ENCODE results near the gene MEGF11. TPM values are rescaled to one million over a fixed set of nuclear protein-coding genes. Genes with fewer than 3 reads are reported as not detected.

MEGF11 gene
- polyA plus RNA-seq, 2 of the 4 experiments (the other 2 are of a cell fraction) = 0.25 to 0.31 TPM

GRCh38 chr15:66033143-66033542 is 220.4 kb downstream of the MEGF11 start:
- ChIA-PET CTCF (interaction anchor here (0.9 to 1.3 kb wide), 3 partner anchors 8 to 16 kb away, joined by 3 read pairs; no protein-coding TSS in a partner anchor), POLR2A (no interaction called here)
- peaks cover 5% of the 10 kb centered on the region; the same call in 2 of the 3 replicates for H3K4me1 ChIP-seq
- H3K9me3 ChIP-seq = 0 out of 3 replicates have a peak, but pooled peaks cover 8% of the 10 kb centered on the region
- no peak for ATAC-seq
- H3K27ac ChIP-seq = no peak overlapping the region
- whole genome bisulfite sequencing (ENCODE audit: missing lambda C conversion rate) = 59% methylated on average over 2 of the region's 2 CpGs
- H3K4me3 ChIP-seq = no peak overlapping the region
- H3K4me2 ChIP-seq = no peak overlapping the region
- no peak for TF ChIP-seq MAX (IDR thresholded peaks at IDR 0.05)
- no peak for TF ChIP-seq HOXA7 (CRISPR knock-in tag; IDR thresholded peaks at IDR 0.05)
- peak; percentile 49 for TF ChIP-seq ZFP36 (IDR thresholded peaks at IDR 0.05; ENCODE audit: borderline replicate concordance, partially characterized antibody)
- TF ChIP-seq POLR2AphosphoS2 (conservative IDR thresholded peaks at IDR 0.05; ENCODE audit: low read length) = no peak
- no peak for TF ChIP-seq CHD2 (IDR thresholded peaks at IDR 0.05; ENCODE audit: low read length, partially characterized antibody)
- TF ChIP-seq RFX5 (IDR thresholded peaks at IDR 0.05) = no peak
- no peak for FAIRE-seq
- no peak for DNase-seq (ENCODE audit: low read depth in 1 of 2, low spot score in 1 of 2)

GRCh38 chr15:66032006-66032405 is 221.5 kb downstream of the MEGF11 start:
- ATAC-seq (no peak), DNase-seq (ENCODE audit: low read depth in 1 of 2, low spot score in 1 of 2) (no peak), FAIRE-seq (no peak)
- ChIA-PET POLR2A (no interaction called here), CTCF (interaction anchor here (1.2 kb wide), 1 partner anchor 50 kb away, joined by 3 read pairs; no protein-coding TSS in a partner anchor)
- no peak overlapping the region for H3K4me2 ChIP-seq
- H3K4me1 ChIP-seq = peaks cover 16% of the 10 kb centered on the region
- no peak overlapping the region for H3K4me3 ChIP-seq
- 0 out of 3 replicates have a peak, but pooled peaks cover 8% of the 10 kb centered on the region for H3K9me3 ChIP-seq
- no peak overlapping the region for H3K27ac ChIP-seq
- TF ChIP-seq GATA3 (IDR thresholded peaks at IDR 0.05; ENCODE audit: borderline replicate concordance) (no peak), CEBPB (IDR thresholded peaks at IDR 0.05) (no peak), EHF (CRISPR knock-in tag; IDR thresholded peaks at IDR 0.05) (no peak), NPAS2 (CRISPR knock-in tag; IDR thresholded peaks at IDR 0.05; ENCODE audit: borderline replicate concordance) (no peak)
- 25% methylated on average over 1 of the region's 1 CpG for WGBS (ENCODE audit: missing lambda C conversion rate)

- CTCF ChIA-PET = no interaction called here
- H3K27ac ChIP-seq = no peak overlapping the region
- ATAC-seq (no peak), FAIRE-seq (no peak), DNase-seq (ENCODE audit: low read depth in 1 of 2, low spot score in 1 of 2) (no peak)
- H3K9me3 ChIP-seq = 0 out of 3 replicates have a peak, but pooled peaks cover 8% of the 10 kb centered on the region
- WGBS (ENCODE audit: missing lambda C conversion rate) = 52% methylated on average over 4 of the region's 4 CpGs
- no peak overlapping the region for H3K4me3 ChIP-seq
- POLR2A ChIA-PET = no interaction called here
- TF ChIP-seq CHD2 (IDR thresholded peaks at IDR 0.05; ENCODE audit: low read length, partially characterized antibody) = no peak
- no peak for TF ChIP-seq FOXS1 (CRISPR knock-in tag; IDR thresholded peaks at IDR 0.05)
- TF ChIP-seq KDM1A (IDR thresholded peaks at IDR 0.05; ENCODE audit: low read depth) = no peak
- TF ChIP-seq ZNF302 (CRISPR knock-in tag; IDR thresholded peaks at IDR 0.05) = no peak
- TF ChIP-seq, protein P1, sequence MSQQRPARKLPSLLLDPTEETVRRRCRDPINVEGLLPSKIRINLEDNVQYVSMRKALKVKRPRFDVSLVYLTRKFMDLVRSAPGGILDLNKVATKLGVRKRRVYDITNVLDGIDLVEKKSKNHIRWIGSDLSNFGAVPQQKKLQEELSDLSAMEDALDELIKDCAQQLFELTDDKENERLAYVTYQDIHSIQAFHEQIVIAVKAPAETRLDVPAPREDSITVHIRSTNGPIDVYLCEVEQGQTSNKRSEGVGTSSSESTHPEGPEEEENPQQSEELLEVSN (IDR thresholded peaks at IDR 0.05; ENCODE audit: borderline replicate concordance, low read depth) = no peak
- TF ChIP-seq ZC3H11A (IDR thresholded peaks at IDR 0.05) = no peak
- H3K4me1 ChIP-seq = peaks cover 22% of the 10 kb centered on the region
- no peak overlapping the region for H3K4me2 ChIP-seq
Observed at GRCh38 chr15:66030650-66031049, 222.9 kb downstream of the MEGF11 start.

DNA sequence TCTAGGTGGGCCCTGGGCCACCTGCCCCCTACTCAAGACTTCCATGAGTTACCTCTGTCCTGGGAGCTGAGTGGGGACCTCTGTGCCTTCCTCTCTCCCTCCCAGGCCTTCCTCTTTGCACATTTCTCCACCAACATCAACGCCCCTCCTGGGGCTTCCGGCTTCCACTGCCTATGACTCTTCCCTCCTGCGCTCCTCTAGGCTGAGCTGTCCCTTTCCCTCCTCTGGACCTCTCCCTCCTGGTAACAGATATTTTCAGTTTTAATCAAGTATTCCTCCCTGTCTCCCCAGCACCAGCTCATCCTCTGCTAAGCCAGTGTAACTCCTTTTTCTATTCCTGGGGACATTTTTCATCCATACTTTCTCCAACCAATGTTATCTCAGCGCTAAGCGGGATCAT is 223.9 kb downstream of the MEGF11 start:
- no peak for ATAC-seq
- 80% methylated on average over 5 of the region's 5 CpGs for WGBS (ENCODE audit: missing lambda C conversion rate)
- H3K27ac ChIP-seq = peak overlapping the region in 1 of 2 experiments; percentile 19; a peak in 1 of 6 replicates
- no peak for FAIRE-seq
- 0 out of 3 replicates have a peak, but pooled peaks cover 8% of the 10 kb centered on the region for H3K9me3 ChIP-seq
- no peak overlapping the region for H3K4me3 ChIP-seq
- TF ChIP-seq, protein P1 (IDR thresholded peaks at IDR 0.05; ENCODE audit: borderline replicate concordance, low read depth) = no peak
- TF ChIP-seq HOXA7 (CRISPR knock-in tag; IDR thresholded peaks at IDR 0.05) (no peak), GATA3 (IDR thresholded peaks at IDR 0.05; ENCODE audit: borderline replicate concordance) (no peak), POLR2A (IDR thresholded peaks at IDR 0.05; ENCODE audit: low read length) (no peak), CHD4 (IDR thresholded peaks at IDR 0.05; ENCODE audit: borderline replicate concordance) (no peak), JUN (IDR thresholded peaks at IDR 0.05) (no peak), EP300 (IDR thresholded peaks at IDR 0.05) (no peak), KDM1A (IDR thresholded peaks at IDR 0.05; ENCODE audit: low read depth) (no peak), MYC (IDR thresholded peaks at IDR 0.05; ENCODE audit: borderline replicate concordance, low read length) (no peak), CBX2 (IDR thresholded peaks at IDR 0.05; ENCODE audit: borderline replicate concordance, low read depth) (no peak), NFE2L2 (conservative IDR thresholded peaks at IDR 0.05; ENCODE audit: low read length) (no peak), RFX5 (IDR thresholded peaks at IDR 0.05) (no peak), FOSL2 (IDR thresholded peaks at IDR 0.05) (no peak), FOSL2 (CRISPR knock-in tag; IDR thresholded peaks at IDR 0.05) (no peak), HDAC2 (IDR thresholded peaks at IDR 0.05) (no peak), FOSB (CRISPR knock-in tag; IDR thresholded peaks at IDR 0.05) (no peak)
- TF ChIP-seq, protein P2, sequence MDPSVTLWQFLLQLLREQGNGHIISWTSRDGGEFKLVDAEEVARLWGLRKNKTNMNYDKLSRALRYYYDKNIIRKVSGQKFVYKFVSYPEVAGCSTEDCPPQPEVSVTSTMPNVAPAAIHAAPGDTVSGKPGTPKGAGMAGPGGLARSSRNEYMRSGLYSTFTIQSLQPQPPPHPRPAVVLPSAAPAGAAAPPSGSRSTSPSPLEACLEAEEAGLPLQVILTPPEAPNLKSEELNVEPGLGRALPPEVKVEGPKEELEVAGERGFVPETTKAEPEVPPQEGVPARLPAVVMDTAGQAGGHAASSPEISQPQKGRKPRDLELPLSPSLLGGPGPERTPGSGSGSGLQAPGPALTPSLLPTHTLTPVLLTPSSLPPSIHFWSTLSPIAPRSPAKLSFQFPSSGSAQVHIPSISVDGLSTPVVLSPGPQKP (IDR thresholded peaks at IDR 0.05; ENCODE audit: low read depth, low read length) = no peak
- ChIA-PET POLR2A (no interaction called here), CTCF (no interaction called here)
- DNase-seq (ENCODE audit: low read depth in 1 of 2, low spot score in 1 of 2) = no peak
- peaks cover 32% of the 10 kb centered on the region for H3K4me1 ChIP-seq
- H3K4me2 ChIP-seq = no peak overlapping the region
